H7 (cell line): ENCODE results near the gene KCNIP4. TPM values are rescaled to one million over a fixed set of nuclear protein-coding genes. Genes with fewer than 3 reads are reported as not detected.

Experiments
- DNase-seq: peaks from one replicate; pipeline ENCODE4 v3.0.0; 2012
- H3K27me3 ChIP-seq: 2 replicates; pipeline ENCODE4 v1.6.0; 2011; ENCODE audit warnings: mild to moderate bottlenecking, low read length; ENCODE audit not compliant: control insufficient read depth, insufficient read depth
- H3K36me3 ChIP-seq: replicated peaks from 2 replicates; pipeline ENCODE4 v1.5.1; 2011; ENCODE audit warnings: low read length; ENCODE audit not compliant: control insufficient read depth, insufficient read depth
- H3K4me3 ChIP-seq: 2 replicates; pipeline ENCODE4 v1.5.1; 2011; ENCODE audit warnings: low read depth, mild to moderate bottlenecking, control low read depth, low read length, moderate library complexity; ENCODE audit not compliant: insufficient read depth
- total RNA-seq: library from RNA; depleted of rRNA; stranded (reverse); fragments of >200 nt; shearing (Covaris generic); gene quantifications from 2 replicates; pipeline ENCODE4 v1.2.3, GENCODE V29; 2014

KCNIP4 gene
- total RNA-seq, 1 experiment from 2014 or later = not detected

DNA sequence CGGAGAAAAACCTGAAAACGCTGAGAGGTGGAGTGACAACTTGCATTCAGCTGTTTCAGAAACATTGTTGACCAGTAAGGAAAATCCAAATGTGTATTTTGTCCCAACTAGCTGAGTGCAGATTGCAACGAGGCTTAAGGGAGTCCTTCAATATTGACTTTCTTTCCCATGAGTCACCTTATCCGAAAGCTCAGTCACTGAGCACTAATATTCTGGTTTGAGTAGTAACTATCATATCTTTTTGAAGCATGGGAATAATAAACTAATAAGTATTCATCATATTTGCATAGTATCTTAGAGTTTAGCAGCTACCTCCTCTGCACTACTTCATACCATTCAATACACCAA, 644.1 kb downstream of the KCNIP4 start:
- peaks cover 4% of the 10 kb centered on the region for H3K27me3 ChIP-seq
- no peaks in the 10 kb centered on the region for H3K36me3 ChIP-seq
- no peak for DNase-seq
- H3K4me3 ChIP-seq = no peak overlapping the region; the same call in 1 of the 2 replicates

DNA sequence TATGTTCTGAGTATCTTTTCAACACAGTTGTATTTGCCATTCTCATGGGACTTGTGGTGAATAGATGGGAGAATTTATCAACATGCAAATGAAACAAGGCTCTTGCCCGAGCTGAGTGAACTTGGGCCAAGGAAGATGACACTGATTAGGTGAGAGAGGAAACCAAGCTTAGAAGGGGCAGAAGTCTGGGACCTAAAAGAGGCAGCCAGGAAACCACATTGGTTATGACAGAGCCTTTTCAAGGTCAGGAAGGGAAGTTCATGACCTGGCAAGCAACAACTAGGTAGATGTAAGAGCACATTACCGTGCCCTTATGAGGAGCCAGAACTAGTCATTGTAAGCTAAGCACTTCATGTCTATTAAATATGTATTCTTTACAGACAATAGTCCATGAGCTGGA, 658.0 kb downstream of the KCNIP4 start:
- H3K27me3 ChIP-seq = no peaks in the 10 kb centered on the region
- H3K4me3 ChIP-seq = no peak overlapping the region
- no peaks in the 10 kb centered on the region for H3K36me3 ChIP-seq
- DNase-seq = no peak

DNA sequence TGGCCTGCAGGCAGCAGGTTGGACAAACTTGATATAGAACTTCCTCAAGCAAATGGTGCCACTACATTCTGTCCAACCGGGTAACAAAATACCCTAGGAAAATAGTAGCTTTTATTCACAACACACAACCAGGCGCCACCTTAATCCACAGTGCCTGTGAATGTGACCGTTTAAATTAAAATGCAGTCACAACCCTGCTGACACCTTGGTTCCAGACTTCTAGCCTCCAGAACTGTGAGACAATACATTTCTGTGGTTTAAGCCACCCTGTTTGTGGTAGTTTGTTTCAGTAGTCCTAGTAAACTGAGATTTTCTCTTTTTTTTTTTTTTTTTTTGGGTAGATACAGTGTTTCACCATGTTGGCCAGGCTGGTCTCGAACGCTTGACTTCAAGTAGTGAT, 672.5 kb downstream of the KCNIP4 start:
- no peaks in the 10 kb centered on the region for H3K27me3 ChIP-seq
- no peaks in the 10 kb centered on the region for H3K36me3 ChIP-seq
- no peak for DNase-seq
- no peak overlapping the region for H3K4me3 ChIP-seq

DNA sequence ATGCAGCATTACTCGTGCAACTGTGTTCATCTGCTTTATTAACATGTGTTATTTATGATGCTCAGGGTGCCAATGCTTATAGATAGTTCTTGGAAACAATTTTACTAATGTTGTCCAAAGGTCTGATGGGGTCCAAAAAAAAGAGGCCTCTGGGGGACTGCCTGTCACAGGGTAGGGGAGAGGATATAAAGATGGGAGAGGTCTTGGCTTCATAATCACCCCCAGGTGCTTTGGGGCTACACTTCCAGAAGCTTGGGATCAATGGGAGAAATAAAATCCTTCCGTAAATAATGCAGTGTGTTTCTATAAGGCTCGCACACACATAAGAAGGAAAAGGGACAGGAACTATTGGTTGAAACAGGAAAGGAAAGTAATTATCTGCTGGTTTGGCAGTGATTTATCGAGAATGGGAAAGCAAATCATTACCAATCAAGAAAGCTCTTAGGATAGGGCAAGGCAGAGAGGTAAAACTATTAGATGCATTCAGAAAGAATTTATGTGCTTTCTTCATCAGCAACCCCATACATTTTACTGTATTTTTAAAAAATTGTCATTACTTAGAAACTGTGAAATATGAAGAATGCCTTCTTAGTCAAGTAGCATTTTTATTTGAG, 677.0 kb downstream of the KCNIP4 start:
- no peak for DNase-seq
- no peaks in the 10 kb centered on the region for H3K27me3 ChIP-seq
- no peaks in the 10 kb centered on the region for H3K36me3 ChIP-seq
- H3K4me3 ChIP-seq = no peak overlapping the region

DNA sequence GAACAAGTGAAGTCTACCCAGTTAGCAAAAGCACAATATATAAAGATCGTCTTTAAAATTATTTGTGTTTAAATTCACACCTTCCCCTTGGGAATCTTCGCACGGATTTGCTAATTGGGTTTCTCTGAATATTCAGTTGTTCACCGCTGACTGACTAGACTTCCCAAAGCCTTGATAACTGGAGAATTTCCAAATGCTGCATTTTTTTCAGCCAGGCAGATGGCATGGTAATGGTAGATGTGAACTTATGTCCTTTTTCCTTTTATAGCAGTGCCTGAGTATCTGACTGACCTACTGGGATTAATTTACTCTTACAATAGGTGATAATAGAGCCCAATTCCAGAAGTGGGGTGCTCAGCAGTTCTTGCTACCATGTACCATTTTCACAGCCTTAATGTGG, 700.2 kb downstream of the KCNIP4 start:
- H3K27me3 ChIP-seq = no peaks in the 10 kb centered on the region
- no peak for DNase-seq
- no peak overlapping the region for H3K4me3 ChIP-seq
- no peaks in the 10 kb centered on the region for H3K36me3 ChIP-seq

DNA sequence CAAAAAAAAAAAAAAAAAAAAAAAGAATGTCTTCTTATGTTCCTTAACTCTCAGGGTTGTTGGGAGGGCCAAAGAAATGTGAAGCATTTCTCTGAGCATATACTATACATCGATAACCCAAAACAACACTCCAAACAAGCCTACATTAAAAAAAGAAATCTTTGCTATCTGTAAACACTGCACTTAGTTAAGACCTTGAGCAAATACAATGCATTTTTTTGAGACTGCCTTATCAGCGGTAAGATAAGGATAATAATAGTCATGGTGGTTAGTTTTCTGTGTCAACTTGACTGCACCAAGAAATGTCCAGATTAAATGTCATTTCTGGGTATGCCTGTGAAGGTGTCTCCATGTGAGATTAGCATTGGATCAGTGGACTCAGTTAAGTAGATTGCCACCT, 706.4 kb downstream of the KCNIP4 start:
- no peaks in the 10 kb centered on the region for H3K27me3 ChIP-seq
- no peak for DNase-seq

DNA sequence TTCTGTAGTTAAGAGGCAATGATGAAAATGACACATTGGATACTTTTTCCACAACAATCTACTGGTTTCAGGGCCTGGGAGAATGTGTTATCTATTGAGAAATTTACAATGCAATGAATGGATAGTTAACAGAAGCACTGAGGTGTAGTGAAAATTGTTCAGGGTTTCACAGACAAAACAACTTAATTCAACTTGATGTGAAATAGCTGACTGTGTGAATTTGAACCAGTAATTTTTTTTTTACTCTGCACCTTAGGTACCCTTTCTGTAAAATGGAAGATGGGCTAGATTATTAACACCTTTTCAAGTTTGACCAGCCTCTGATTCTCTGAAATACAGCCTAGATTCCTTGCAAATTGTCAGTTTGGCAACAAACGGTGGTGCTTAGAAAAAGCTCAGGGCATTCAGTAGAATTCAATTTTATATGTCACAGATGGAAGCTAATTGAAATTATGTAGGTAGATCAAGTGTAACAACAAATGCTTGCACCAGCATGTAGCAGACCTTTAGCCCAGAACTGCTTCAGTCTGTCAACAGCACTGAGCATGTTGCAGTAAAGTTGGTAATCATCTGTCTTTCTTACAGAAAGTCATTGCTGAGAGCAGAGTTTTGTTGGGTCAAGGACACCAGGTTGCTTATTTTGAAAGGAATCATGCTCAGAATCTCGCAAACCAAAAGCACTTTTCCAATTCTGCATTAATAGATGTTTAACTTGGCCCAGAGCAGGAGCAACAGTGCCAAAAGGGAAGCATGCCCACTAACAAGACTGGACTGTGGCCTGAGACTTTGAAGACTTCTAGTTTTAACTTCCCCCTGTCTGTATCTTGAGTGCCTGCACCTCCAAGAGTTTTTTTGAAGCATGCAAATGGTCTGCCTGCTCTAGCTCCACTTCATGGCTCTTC, 721.7 kb downstream of the KCNIP4 start:
- DNase-seq = no peak
- H3K36me3 ChIP-seq = no peaks in the 10 kb centered on the region
- H3K27me3 ChIP-seq = no peaks in the 10 kb centered on the region
- H3K4me3 ChIP-seq = no peak overlapping the region

More for the DNA sequence above, 706.4 kb downstream of the KCNIP4 start:
- no peak overlapping the region for H3K4me3 ChIP-seq
- no peaks in the 10 kb centered on the region for H3K36me3 ChIP-seq

DNA sequence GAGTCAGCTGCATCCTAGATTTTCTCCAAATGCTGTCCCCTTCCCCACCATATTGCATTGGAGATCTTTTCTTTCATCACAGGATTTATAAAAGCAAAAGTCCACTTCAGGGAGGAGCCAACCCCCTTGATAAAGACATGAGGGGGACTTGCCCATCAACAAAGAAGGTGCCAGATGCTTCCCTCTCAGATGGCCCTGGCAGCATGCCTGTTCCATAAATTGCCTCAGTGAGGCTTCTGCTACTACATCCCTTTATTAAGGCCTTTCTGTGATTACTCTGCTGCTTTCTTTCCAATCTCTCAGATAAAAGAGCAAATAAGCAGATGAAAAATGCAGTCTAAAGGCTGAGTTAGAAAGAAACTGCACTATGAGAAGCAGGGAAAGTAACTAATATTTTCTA, 736.7 kb downstream of the KCNIP4 start:
- H3K4me3 ChIP-seq = no peak overlapping the region
- H3K36me3 ChIP-seq = no peaks in the 10 kb centered on the region
- no peak for DNase-seq
- H3K27me3 ChIP-seq = no peaks in the 10 kb centered on the region

DNA sequence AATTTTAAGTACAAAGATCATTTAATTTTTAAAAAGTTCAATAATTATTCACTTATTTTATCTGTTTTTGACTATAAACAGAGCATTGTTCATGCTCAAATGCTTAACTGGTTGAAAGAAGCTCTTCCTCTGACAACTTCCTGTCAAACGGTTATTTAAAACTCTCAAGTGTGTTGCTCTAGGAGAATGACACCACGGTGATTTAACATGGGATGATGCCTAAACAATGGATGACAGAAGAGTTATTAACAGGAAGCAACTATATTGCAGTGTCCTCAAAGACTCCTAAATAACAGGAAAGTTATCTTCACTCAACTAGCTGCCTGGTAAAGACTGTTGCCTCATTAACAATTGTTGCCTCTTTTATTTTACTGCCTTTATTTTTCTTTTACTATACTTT, 738.7 kb downstream of the KCNIP4 start:
- no peaks in the 10 kb centered on the region for H3K27me3 ChIP-seq
- no peaks in the 10 kb centered on the region for H3K36me3 ChIP-seq
- H3K4me3 ChIP-seq = no peak overlapping the region
- no peak for DNase-seq

DNA sequence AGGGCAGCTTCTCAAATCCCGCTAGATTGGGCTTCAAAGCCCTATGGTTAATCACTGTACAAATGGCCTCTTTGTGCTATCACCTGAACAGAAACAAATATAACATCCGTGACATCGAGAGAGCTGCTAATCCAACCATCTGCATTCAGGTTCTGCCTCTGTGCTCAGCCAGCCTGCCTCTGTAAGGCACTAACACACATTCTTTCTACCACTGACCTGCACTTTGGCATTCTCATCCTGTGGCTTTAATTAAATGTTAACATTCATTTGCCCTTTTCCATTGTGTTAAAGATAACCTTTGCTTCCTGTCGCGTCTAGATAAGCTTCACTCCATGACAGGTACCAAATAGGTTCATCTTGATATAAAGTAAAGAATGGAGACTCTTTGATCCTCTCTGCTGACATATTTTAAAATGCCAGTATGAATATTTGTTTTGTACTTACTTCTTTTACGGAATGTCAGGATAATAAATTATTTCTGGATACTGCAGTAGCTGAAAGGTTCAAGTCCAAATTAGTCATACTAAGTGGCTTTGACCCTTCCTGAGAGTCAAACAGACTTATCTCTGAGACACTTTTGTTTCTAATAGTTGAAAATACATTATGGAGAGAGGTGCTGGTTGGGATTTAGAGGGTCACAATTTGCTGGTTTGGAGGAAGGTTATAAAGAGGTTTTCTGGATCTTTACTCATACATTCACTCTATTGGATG, 742.6 kb downstream of the KCNIP4 start:
- no peak for DNase-seq
- H3K4me3 ChIP-seq = no peak overlapping the region
- no peaks in the 10 kb centered on the region for H3K27me3 ChIP-seq
- H3K36me3 ChIP-seq = no peaks in the 10 kb centered on the region

DNA sequence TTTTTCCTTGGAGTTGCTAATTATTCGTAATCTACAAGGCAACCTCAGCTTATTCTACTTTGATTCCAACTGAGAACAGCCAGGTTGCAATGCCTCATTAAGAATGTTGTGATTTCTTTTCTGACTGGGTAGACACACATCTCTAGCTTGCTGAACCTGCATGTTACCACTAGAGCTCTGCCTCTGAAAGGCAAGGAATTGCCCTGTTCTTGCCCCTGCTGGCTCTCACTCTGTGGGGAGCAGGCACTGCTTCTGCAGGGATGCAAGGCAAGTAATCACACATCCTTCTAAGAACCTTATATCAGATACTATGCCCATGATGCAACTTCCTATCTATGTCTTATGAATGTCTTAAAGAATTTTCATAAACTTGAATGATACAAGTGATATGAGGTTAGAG, 745.2 kb downstream of the KCNIP4 start:
- H3K4me3 ChIP-seq = no peak overlapping the region
- no peak for DNase-seq
- no peaks in the 10 kb centered on the region for H3K36me3 ChIP-seq
- H3K27me3 ChIP-seq = no peaks in the 10 kb centered on the region

DNA sequence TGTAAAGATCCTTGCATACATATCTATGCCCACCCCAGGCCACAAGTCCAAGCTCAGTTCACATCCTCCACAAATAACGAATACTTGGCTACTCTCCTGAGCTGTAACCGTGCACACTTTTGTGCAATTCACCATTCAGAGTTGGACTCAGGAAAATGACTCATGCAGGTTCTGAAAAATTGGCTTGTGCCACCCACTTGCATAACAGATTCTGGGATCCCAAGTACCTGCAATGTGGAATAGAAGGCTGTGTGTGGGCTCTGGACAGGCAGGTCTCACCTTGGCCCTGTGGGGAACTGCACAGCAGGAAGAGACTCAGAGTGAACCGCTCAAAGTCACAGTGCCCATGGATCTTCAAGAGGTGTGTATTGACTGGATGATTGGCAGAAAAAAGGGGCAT, 745.6 kb downstream of the KCNIP4 start:
- Histone ChIP-seq H3K27me3 (no peaks in the 10 kb centered on the region), H3K36me3 (no peaks in the 10 kb centered on the region), H3K4me3 (no peak overlapping the region)
- no peak for DNase-seq

DNA sequence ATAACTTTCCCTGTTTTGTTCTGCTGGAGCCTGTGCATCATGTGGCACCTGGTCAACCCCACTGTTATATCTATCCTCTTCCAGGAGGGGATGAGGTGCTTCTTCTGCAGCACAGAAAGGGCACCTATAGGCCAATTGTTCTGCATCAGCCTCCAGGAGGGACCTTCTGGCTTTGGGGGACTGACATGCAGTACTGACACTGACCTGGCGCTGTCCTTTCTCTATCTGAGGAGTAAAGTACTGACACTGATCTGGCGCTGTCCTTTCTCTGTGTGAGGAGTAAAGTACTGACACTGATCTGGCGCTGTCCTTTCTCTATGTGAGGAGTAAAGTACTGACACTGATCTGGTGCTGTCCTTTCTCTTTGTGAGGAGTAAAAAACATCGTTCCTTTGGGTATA, 749.9 kb downstream of the KCNIP4 start:
- Histone ChIP-seq H3K36me3 (no peaks in the 10 kb centered on the region), H3K27me3 (no peaks in the 10 kb centered on the region), H3K4me3 (no peak overlapping the region)
- no peak for DNase-seq

DNA sequence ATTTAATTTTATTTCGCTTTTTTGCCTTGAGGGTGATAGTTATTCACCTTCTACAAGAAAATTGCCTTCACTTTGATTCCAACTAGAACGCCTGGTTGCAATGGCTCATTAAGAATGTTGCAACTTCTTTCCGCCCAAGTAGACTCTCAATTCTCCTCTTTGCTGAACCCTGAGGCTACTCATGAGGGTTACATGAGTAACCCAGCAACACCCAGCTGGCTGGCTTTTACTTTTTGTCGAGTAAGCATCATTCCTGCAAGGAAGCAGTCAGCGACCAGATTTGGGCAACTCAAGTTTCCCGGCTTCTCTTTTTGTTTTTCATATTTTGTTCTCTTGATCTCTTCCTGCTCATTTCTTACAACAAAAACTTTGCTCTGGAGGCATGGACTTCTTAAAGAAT, 752.9 kb downstream of the KCNIP4 start:
- Histone ChIP-seq H3K4me3 (no peak overlapping the region), H3K27me3 (no peaks in the 10 kb centered on the region), H3K36me3 (no peaks in the 10 kb centered on the region)
- DNase-seq = peak; percentile 5

DNA sequence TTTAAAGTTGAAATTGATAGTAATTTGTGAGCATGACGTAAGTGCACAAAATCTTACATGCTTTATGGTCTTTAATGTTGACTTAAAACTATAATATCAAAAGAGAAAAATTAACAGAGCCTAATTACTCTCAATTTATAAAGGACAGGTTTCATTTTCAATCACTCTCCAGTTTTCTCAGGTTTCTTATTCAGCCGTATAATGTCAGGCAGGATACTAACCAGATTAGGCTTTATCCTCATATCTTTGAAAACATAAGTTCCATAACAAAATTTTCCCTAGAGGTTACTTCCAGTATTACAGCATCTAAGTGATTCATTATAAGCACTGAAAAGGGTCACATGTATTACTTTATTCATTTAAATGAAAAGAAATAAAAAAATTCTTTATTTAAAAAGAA, 756.2 kb downstream of the KCNIP4 start:
- no peaks in the 10 kb centered on the region for H3K27me3 ChIP-seq
- no peak overlapping the region for H3K4me3 ChIP-seq
- H3K36me3 ChIP-seq = no peaks in the 10 kb centered on the region
- DNase-seq = no peak
